Measurements from ENCODE around the gene ARMH3. TPM values are rescaled to one million over a fixed set of nuclear protein-coding genes. Genes with fewer than 3 reads are reported as not detected.

The ARMH3 gene
- total RNA-seq, 2 experiments from 2014 or later = 27.8 to 30.5 TPM

DNA sequence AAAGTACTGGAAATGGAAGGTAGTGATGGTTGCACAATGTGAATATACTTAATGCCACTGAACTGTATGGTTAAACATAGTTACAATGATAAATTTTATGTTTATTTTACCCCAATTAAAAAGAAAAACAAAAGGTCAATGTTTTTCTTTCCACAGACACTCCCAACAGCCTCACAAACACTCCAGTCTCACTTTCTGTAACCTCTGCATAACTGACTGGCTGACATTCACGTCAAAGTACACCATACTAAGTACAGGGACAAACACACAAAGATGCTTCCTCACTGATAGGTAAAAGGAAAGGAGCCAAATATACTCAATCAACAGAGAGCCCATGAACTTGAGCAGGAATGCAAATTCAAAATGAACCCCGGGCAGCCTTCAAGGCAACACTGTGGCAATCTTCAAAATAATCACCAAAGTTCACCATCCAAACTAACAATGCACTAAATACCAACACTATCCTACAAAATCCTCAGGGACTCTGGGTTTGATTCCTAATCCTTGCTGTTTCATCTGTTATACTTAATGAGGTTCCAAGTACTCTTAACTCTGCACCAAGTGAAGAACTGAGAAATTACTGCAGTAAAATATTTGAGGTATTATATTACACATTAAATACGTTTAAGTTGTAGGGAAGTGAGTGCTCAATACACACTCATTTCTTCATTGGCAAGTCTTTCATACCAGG, 90.8 kb downstream of the ARMH3 start:
- DNase-seq = no peak
- POLR2A ChIA-PET = no interaction called here

DNA sequence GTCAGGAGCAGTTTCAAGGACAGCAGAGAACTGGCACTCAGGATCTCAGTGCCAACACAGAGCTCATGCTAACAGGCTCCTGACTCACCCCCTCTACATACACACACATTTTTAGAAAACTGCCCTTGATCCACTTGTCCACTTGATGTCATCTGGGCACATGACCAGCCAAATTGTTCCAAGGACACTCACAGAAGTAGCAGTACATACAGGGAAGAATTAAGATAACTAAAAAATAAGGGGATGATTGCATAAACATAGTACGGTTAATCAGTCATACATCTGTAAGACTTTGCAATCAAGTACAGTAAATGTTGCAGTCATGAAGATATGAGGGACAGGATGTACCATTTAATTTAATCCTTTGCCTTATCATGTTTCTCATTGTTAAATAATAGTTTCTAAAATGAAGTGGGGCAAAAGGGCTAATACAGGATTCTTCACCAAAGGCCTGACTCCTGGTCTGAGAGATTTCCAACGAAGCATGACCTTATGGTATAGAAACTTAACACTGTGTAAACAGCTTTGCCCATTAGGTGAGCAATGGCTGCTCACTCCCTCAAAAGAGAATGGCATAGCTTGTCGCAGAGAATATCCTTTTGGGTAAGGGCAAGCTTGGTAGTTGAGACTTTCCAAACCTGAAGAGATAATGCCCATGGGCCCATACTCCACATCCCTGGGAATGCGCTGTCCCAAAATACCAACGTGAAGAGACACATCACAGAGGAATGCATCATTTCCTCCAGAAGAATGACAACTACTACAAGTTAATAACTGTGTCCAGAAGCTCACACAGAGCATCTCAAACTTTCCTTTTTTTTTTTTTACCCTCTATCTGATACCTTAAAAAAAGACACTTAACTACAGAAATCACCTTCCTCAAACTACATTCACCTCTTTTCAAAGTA, 94.1 kb downstream of the ARMH3 start:
- Mint-ChIP-seq H3K27ac (no peak overlapping the region), H3K9me3 (no peaks in the 10 kb centered on the region), H3K27me3 (no peaks in the 10 kb centered on the region), H3K4me1 (peaks cover 3% of the 10 kb centered on the region), H3K4me3 (no peak overlapping the region), H3K36me3 (peaks cover 16% of the 10 kb centered on the region)
- DNase-seq = no peak
- no peak for ATAC-seq (ENCODE audit: low read depth)
- POLR2A ChIA-PET = interaction anchor here (0.7 kb wide), 1 partner anchor 34 kb away, joined by 4 read pairs; no protein-coding TSS in a partner anchor

More for the DNA sequence above, 90.8 kb downstream of the ARMH3 start:
- Mint-ChIP-seq H3K27me3 (no peaks in the 10 kb centered on the region), H3K9me3 (no peaks in the 10 kb centered on the region), H3K4me1 (peaks cover 23% of the 10 kb centered on the region), H3K4me3 (no peak overlapping the region), H3K27ac (no peak overlapping the region), H3K36me3 (peaks cover 35% of the 10 kb centered on the region)
- ATAC-seq (ENCODE audit: low read depth) = no peak

GRCh38 chr10:101960879-101961395, 95.0 kb downstream of the ARMH3 start:
- no peak overlapping the region for H3K27ac Mint-ChIP-seq
- no peaks in the 10 kb centered on the region for H3K27me3 Mint-ChIP-seq
- H3K9me3 Mint-ChIP-seq = no peaks in the 10 kb centered on the region
- peaks cover 19% of the 10 kb centered on the region for H3K36me3 Mint-ChIP-seq
- no peak overlapping the region for H3K4me3 Mint-ChIP-seq
- no peak for DNase-seq
- POLR2A ChIA-PET = no interaction called here
- H3K4me1 Mint-ChIP-seq = no peaks in the 10 kb centered on the region
- ATAC-seq (ENCODE audit: low read depth) = no peak

GRCh38 chr10:101959346-101959916, 96.5 kb downstream of the ARMH3 start:
- Mint-ChIP-seq H3K4me3 (no peak overlapping the region), H3K27me3 (no peaks in the 10 kb centered on the region), H3K4me1 (no peaks in the 10 kb centered on the region), H3K36me3 (peaks cover 25% of the 10 kb centered on the region), H3K9me3 (no peaks in the 10 kb centered on the region), H3K27ac (no peak overlapping the region)
- DNase-seq = no peak
- POLR2A ChIA-PET = interaction anchor here (0.6 kb wide), 1 partner anchor 209 kb away, joined by 4 read pairs; no protein-coding TSS in a partner anchor
- ATAC-seq (ENCODE audit: low read depth) = no peak

GRCh38 chr10:101958691-101959090, 97.3 kb downstream of the ARMH3 start:
- Mint-ChIP-seq H3K4me3 (no peak overlapping the region), H3K27me3 (no peaks in the 10 kb centered on the region), H3K4me1 (no peaks in the 10 kb centered on the region), H3K9me3 (no peaks in the 10 kb centered on the region), H3K36me3 (peaks cover 29% of the 10 kb centered on the region), H3K27ac (no peak overlapping the region)
- DNase-seq (no peak), ATAC-seq (ENCODE audit: low read depth) (no peak)
- POLR2A ChIA-PET = no interaction called here

- Mint-ChIP-seq H3K27ac (no peak overlapping the region), H3K4me1 (no peaks in the 10 kb centered on the region)
- POLR2A ChIA-PET = no interaction called here
These were observed 99.1 kb downstream of the ARMH3 start for GRCh38 chr10:101956898-101957297.

GRCh38 chr10:101956117-101956516, 99.9 kb downstream of the ARMH3 start:
- no peak for ATAC-seq (ENCODE audit: low read depth)
- Mint-ChIP-seq H3K9me3 (peaks cover 2% of the 10 kb centered on the region), H3K27ac (no peak overlapping the region), H3K4me1 (no peaks in the 10 kb centered on the region), H3K36me3 (peaks cover 46% of the 10 kb centered on the region), H3K27me3 (no peaks in the 10 kb centered on the region), H3K4me3 (no peak overlapping the region)
- no peak for DNase-seq
- POLR2A ChIA-PET = no interaction called here

More at GRCh38 chr10:101956898-101957297, 99.1 kb downstream of the ARMH3 start:
- Mint-ChIP-seq H3K27me3 (no peaks in the 10 kb centered on the region), H3K36me3 (peaks cover 45% of the 10 kb centered on the region), H3K9me3 (peaks cover 2% of the 10 kb centered on the region), H3K4me3 (no peak overlapping the region)
- DNase-seq (no peak), ATAC-seq (ENCODE audit: low read depth) (no peak)

DNA sequence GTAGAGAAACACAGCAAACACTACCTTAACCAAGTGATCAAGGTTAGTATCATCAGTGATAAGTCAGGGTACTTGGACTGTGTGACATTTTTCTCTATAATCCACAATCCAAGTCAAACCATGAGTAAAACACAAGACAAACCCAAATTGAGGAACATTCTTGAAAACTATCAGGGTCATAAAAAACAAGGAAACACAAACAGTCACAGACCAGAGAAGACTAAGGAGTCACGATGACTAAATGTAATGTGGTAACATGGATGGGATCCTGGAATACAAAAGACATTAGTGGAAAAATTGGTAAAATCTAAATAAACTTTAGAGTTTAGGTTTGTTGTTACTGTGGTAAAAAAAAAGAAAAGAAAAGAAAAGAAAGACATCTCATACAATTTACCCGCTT, 103.8 kb downstream of the ARMH3 start:
- POLR2A ChIA-PET = no interaction called here
- peaks cover 2% of the 10 kb centered on the region for H3K9me3 Mint-ChIP-seq
- no peak overlapping the region for H3K4me3 Mint-ChIP-seq
- no peaks in the 10 kb centered on the region for H3K27me3 Mint-ChIP-seq
- H3K4me1 Mint-ChIP-seq = no peaks in the 10 kb centered on the region
- no peak overlapping the region for H3K27ac Mint-ChIP-seq
- H3K36me3 Mint-ChIP-seq = peaks cover 70% of the 10 kb centered on the region
- DNase-seq (no peak), ATAC-seq (ENCODE audit: low read depth) (no peak)

DNA sequence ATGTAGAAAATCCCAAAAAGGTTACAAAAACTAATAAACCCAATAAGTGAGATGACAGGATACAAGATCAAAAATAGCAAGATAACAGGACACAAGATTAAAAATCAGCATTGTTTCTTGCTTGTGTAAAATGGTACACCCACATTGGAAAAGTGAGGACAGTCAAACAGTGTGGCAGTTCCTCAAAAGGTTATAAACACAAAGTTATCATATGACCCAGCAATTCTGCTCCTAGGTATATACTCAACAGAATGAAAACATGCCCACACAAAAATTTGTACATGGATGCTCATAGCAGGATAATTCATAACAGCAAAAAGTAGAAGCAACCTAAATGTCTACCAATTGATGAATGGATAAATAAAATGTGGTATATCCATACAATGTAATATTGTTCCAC, 105.8 kb downstream of the ARMH3 start:
- Mint-ChIP-seq H3K4me3 (no peak overlapping the region), H3K36me3 (peaks cover 67% of the 10 kb centered on the region), H3K9me3 (peaks cover 3% of the 10 kb centered on the region), H3K4me1 (no peaks in the 10 kb centered on the region), H3K27ac (no peak overlapping the region), H3K27me3 (no peaks in the 10 kb centered on the region)
- no peak for DNase-seq
- no peak for ATAC-seq (ENCODE audit: low read depth)
- POLR2A ChIA-PET = no interaction called here

DNA sequence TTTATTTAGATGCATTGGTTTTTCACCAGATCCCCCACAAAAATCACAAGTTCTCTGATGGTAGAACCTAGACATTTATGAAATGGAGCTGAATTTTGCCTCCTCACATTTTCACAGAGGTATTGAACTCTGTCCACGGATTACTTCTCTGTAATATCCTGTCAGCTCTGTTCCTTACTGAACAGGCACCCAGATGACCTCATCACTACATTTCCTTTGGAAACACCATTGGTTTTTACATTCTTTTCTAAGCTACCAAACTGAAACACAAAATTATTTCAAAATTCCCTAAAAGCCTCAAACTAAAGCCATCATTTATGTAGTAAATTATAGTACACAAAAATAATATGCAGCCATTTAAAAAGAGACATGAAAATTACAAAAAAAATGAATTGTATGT, 114.1 kb downstream of the ARMH3 start:
- peaks cover 24% of the 10 kb centered on the region for H3K36me3 Mint-ChIP-seq
- POLR2A ChIA-PET = no interaction called here

GRCh38 chr10:101940916-101941315, 115.1 kb downstream of the ARMH3 start:
- ATAC-seq (ENCODE audit: low read depth) (no peak), DNase-seq (no peak)
- Mint-ChIP-seq H3K4me3 (no peak overlapping the region), H3K36me3 (peaks cover 16% of the 10 kb centered on the region), H3K27me3 (no peaks in the 10 kb centered on the region), H3K27ac (no peak overlapping the region), H3K9me3 (no peaks in the 10 kb centered on the region), H3K4me1 (peaks cover 1% of the 10 kb centered on the region)
- POLR2A ChIA-PET = no interaction called here

More for the DNA sequence above, 114.1 kb downstream of the ARMH3 start:
- DNase-seq (no peak), ATAC-seq (ENCODE audit: low read depth) (no peak)
- peaks cover 1% of the 10 kb centered on the region for H3K4me1 Mint-ChIP-seq
- H3K9me3 Mint-ChIP-seq = peaks cover 1% of the 10 kb centered on the region
- H3K4me3 Mint-ChIP-seq = no peak overlapping the region
- H3K27me3 Mint-ChIP-seq = no peaks in the 10 kb centered on the region
- no peak overlapping the region for H3K27ac Mint-ChIP-seq

DNA sequence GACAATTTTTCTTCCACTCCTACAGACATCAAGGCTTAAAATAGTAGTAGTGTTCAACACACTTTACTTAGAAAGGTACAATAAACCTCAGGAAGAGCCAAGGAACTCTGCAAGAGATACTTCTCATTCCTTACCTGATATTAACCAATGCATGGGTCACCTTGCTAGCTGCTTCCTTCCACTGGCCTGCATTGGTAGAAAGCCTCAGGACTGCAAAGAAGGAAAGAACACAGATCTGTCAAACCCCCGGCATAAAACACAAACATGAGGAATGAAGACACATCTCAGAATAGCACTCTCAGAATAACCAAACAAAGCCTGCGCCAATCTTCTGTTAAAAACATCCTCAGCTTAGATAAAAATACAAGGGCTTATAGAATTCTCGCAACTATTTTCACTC, 116.2 kb downstream of the ARMH3 start:
- peaks cover 13% of the 10 kb centered on the region for H3K36me3 Mint-ChIP-seq
- no peaks in the 10 kb centered on the region for H3K27me3 Mint-ChIP-seq
- H3K4me1 Mint-ChIP-seq = peaks cover 1% of the 10 kb centered on the region
- no peaks in the 10 kb centered on the region for H3K9me3 Mint-ChIP-seq
- DNase-seq (no peak), ATAC-seq (ENCODE audit: low read depth) (no peak)
- H3K27ac Mint-ChIP-seq = no peak overlapping the region
- no peak overlapping the region for H3K4me3 Mint-ChIP-seq
- POLR2A ChIA-PET = no interaction called here

- no peaks in the 10 kb centered on the region for H3K27me3 Mint-ChIP-seq
- H3K27ac Mint-ChIP-seq = no peak overlapping the region
- no peak for ATAC-seq (ENCODE audit: low read depth)
- H3K4me1 Mint-ChIP-seq = peaks cover 1% of the 10 kb centered on the region
- POLR2A ChIA-PET = no interaction called here
- H3K9me3 Mint-ChIP-seq = no peaks in the 10 kb centered on the region
- no peak for DNase-seq
- peaks cover 12% of the 10 kb centered on the region for H3K36me3 Mint-ChIP-seq
- no peak overlapping the region for H3K4me3 Mint-ChIP-seq
These were observed 116.8 kb downstream of the ARMH3 start for GRCh38 chr10:101939008-101939648.
